WTC11 (cell line): ENCODE data around the gene SERGEF. TPM values are rescaled to one million over a fixed set of nuclear protein-coding genes. Genes with fewer than 3 reads are reported as not detected.

ENCODE experiments used
- ATAC-seq: fragments of 200-7000 bp; cut with Tn5 transposase; 2 replicates; pipeline ENCODE4 v1.10.0; 2021; ENCODE audit warnings: mild to moderate bottlenecking, moderate library complexity
- CTCF ChIA-PET: fragments of 300-600 bp; sonication (Branson Sonifier 250); formaldehyde crosslinking; loops from one replicate; lab custom pipeline; 2021; ENCODE audit warnings: antibody characterized with exemption; lab: Charles Lee
- POLR2A ChIA-PET: fragments of 350-600 bp; sonication (Branson Sonifier 250); formaldehyde crosslinking; loops from one replicate; lab custom pipeline; 2021; ENCODE audit warnings: antibody characterized with exemption; lab: Charles Lee
- DNase-seq: peaks from one replicate; pipeline ENCODE4 v3.0.0; 2021; ENCODE audit warnings: low spot score
- H3K27ac Mint-ChIP-seq: 2 replicates; pipeline ENCODE4 v1.8.0; 2021; ENCODE audit warnings: mixed read lengths
- H3K27me3 Mint-ChIP-seq: 2 replicates; pipeline ENCODE4 v1.8.0; 2021; ENCODE audit warnings: low read depth, mild to moderate bottlenecking, moderate library complexity, mixed read lengths
- H3K36me3 Mint-ChIP-seq: 2 replicates; pipeline ENCODE4 v1.8.0; 2021; ENCODE audit warnings: mixed read lengths
- H3K4me1 Mint-ChIP-seq: 2 replicates; pipeline ENCODE4 v1.8.0; 2022; ENCODE audit warnings: mixed read lengths
- H3K4me3 Mint-ChIP-seq: 2 replicates; pipeline ENCODE4 v1.8.0; 2021; ENCODE audit warnings: mild to moderate bottlenecking, moderate library complexity, mixed read lengths
- H3K9me3 Mint-ChIP-seq: 2 replicates; pipeline ENCODE4 v1.8.0; 2021; ENCODE audit warnings: mixed read lengths
- ATF1 ChIP-seq: sonication (generic); formaldehyde crosslinking; IDR thresholded peaks from 2 replicates; pipeline ENCODE4 v1.8.1; 2023; ENCODE audit warnings: mild to moderate bottlenecking, moderate library complexity, missing genetic modification reagents
- ATF2 ChIP-seq: sonication (generic); formaldehyde crosslinking; IDR thresholded peaks from 2 replicates; pipeline ENCODE4 v1.8.1; 2022; ENCODE audit warnings: low read depth, missing genetic modification reagents, borderline replicate concordance
- ATF3 ChIP-seq: sonication (generic); formaldehyde crosslinking; conservative IDR thresholded peaks from 2 replicates; pipeline ENCODE4 v1.8.1; 2022; ENCODE audit warnings: mild to moderate bottlenecking, missing genetic modification reagents
- CDX4 ChIP-seq: fragments of 250-450 bp; sonication (Bioruptor Pico); IDR thresholded peaks from 2 replicates; pipeline ENCODE4 v1.9.0; 2021; ENCODE audit warnings: moderate library complexity, mild to moderate bottlenecking, inconsistent platforms, borderline replicate concordance
- CTCF ChIP-seq: fragments of 200-600 bp; IDR thresholded peaks from 2 replicates; pipeline ENCODE4 v1.8.0; 2022; ENCODE audit warnings: antibody characterized with exemption
- E2F5 ChIP-seq: sonication (generic); formaldehyde crosslinking; IDR thresholded peaks from 2 replicates; pipeline ENCODE4 v1.8.1; 2022; ENCODE audit warnings: mild to moderate bottlenecking, moderate library complexity, missing genetic modification reagents
- EMX1 ChIP-seq: fragments of 250-450 bp; sonication (Bioruptor Pico); IDR thresholded peaks from 2 replicates; pipeline ENCODE4 v1.8.0; 2021; ENCODE audit warnings: mild to moderate bottlenecking
- ESRRA ChIP-seq: sonication (generic); formaldehyde crosslinking; IDR thresholded peaks from 2 replicates; pipeline ENCODE4 v1.8.1; 2022; ENCODE audit warnings: mild to moderate bottlenecking, missing genetic modification reagents, borderline replicate concordance
- ETV6 ChIP-seq: sonication (generic); formaldehyde crosslinking; IDR thresholded peaks from 2 replicates; pipeline ENCODE4 v1.8.1; 2022; ENCODE audit warnings: mild to moderate bottlenecking, missing genetic modification reagents
- FOXJ3 ChIP-seq: sonication (generic); formaldehyde crosslinking; IDR thresholded peaks from 2 replicates; pipeline ENCODE4 v1.9.0; 2021; ENCODE audit warnings: missing genetic modification reagents, mild to moderate bottlenecking, borderline replicate concordance
- FOXP1 ChIP-seq: sonication (generic); formaldehyde crosslinking; IDR thresholded peaks from 2 replicates; pipeline ENCODE4 v1.8.0; 2022; ENCODE audit warnings: missing genetic modification reagents, mild to moderate bottlenecking, moderate library complexity, borderline replicate concordance
- GTF2I ChIP-seq: fragments of 250-450 bp; sonication (Bioruptor Pico); conservative IDR thresholded peaks from 2 replicates; pipeline ENCODE4 v1.4.0; 2021; ENCODE audit warnings: mild to moderate bottlenecking
- JUN ChIP-seq: sonication (generic); formaldehyde crosslinking; IDR thresholded peaks from 2 replicates; pipeline ENCODE4 v1.8.0; 2023; ENCODE audit warnings: mild to moderate bottlenecking, missing genetic modification reagents
- MXD4 ChIP-seq: fragments of 250-450 bp; sonication (Bioruptor Pico); IDR thresholded peaks from 2 replicates; pipeline ENCODE4 v1.8.0; 2021; ENCODE audit warnings: mild to moderate bottlenecking, moderate library complexity, borderline replicate concordance
- NFATC4 ChIP-seq: fragments of 250-450 bp; sonication (Bioruptor Pico); IDR thresholded peaks from 2 replicates; pipeline ENCODE4 v1.9.0; 2021; ENCODE audit warnings: mild to moderate bottlenecking
- NFYB ChIP-seq: sonication (generic); formaldehyde crosslinking; conservative IDR thresholded peaks from 2 replicates; pipeline ENCODE4 v1.8.0; 2022; ENCODE audit warnings: low read depth, missing genetic modification reagents
- RORB ChIP-seq: fragments of 250-450 bp; sonication (Bioruptor Pico); IDR thresholded peaks from 2 replicates; pipeline ENCODE4 v1.9.0; 2021; ENCODE audit warnings: mild to moderate bottlenecking
- SMAD3 ChIP-seq: sonication (generic); formaldehyde crosslinking; IDR thresholded peaks from 2 replicates; pipeline ENCODE4 v1.8.0; 2022; ENCODE audit warnings: missing genetic modification reagents, mild to moderate bottlenecking, borderline replicate concordance
- TEAD1 ChIP-seq: sonication (generic); formaldehyde crosslinking; IDR thresholded peaks from 2 replicates; pipeline ENCODE4 v1.8.0; 2022; ENCODE audit warnings: mild to moderate bottlenecking, missing genetic modification reagents
- ZMAT4 ChIP-seq: fragments of 250-450 bp; sonication (Bioruptor Pico); IDR thresholded peaks from 2 replicates; pipeline ENCODE4 v1.9.0; 2021; ENCODE audit warnings: mild to moderate bottlenecking
- ZNF121 ChIP-seq: sonication (generic); formaldehyde crosslinking; IDR thresholded peaks from 2 replicates; pipeline ENCODE4 v1.8.0; 2023; ENCODE audit warnings: missing genetic modification reagents
- ZSCAN18 ChIP-seq: fragments of 250-450 bp; sonication (Bioruptor Pico); IDR thresholded peaks from 2 replicates; pipeline ENCODE4 v2.1.2; 2022; ENCODE audit warnings: mild to moderate bottlenecking, moderate library complexity
- total RNA-seq: library from RNA; stranded (reverse); gene quantifications from 3 replicates; pipeline ENCODE4 v1.2.3, GENCODE V29; 2021

The SERGEF gene
- total RNA-seq, 1 experiment from 2014 or later = 35.5 TPM

- ATAC-seq = peak; percentile 13
These were observed 1.1 kb upstream of the SERGEF start for GRCh38 chr11:18013790-18014507.

GRCh38 chr11:18012122-18012905 lies 533 bp downstream of the SERGEF start:
- ChIA-PET CTCF (interaction anchor here (0.7 to 3.3 kb wide), 5 partner anchors 45 to 281 kb away, joined by 3 to 9 read pairs (median 6); no protein-coding TSS in a partner anchor), POLR2A (no interaction called here)
- Mint-ChIP-seq H3K4me1 (peaks cover 31% of the 10 kb centered on the region), H3K9me3 (no peaks in the 10 kb centered on the region), H3K36me3 (no peaks in the 10 kb centered on the region), H3K4me3 (peak overlapping the region; percentile 100), H3K27me3 (peaks cover 27% of the 10 kb centered on the region), H3K27ac (peak overlapping the region; percentile 64)
- DNase-seq (no peak), ATAC-seq (peak; percentile 33)
- TF ChIP-seq ZSCAN18 (CRISPR knock-in tag) = no peak
- TF ChIP-seq ATF2 (CRISPR knock-in tag) = no peak
- no peak for TF ChIP-seq NFYB (CRISPR knock-in tag)
- peak; percentile 23; the same call in 1 of the 2 replicates for TF ChIP-seq FOXP1
- no peak for TF ChIP-seq TEAD1

More at GRCh38 chr11:18013790-18014507, 1.1 kb upstream of the SERGEF start:
- CTCF ChIA-PET = interaction anchor here (0.6 to 3.3 kb wide), 12 partner anchors 14 to 283 kb away, joined by 3 to 14 read pairs (median 4); partner anchors contain the start of gene SAAL1
- Mint-ChIP-seq H3K4me1 (peaks cover 27% of the 10 kb centered on the region), H3K27me3 (peaks cover 27% of the 10 kb centered on the region), H3K27ac (no peak overlapping the region; the same call in 1 of the 2 replicates), H3K4me3 (peak overlapping the region; percentile 100), H3K36me3 (no peaks in the 10 kb centered on the region), H3K9me3 (no peaks in the 10 kb centered on the region)
- DNase-seq = peak; percentile 12
- POLR2A ChIA-PET = interaction anchor here (0.5 to 0.8 kb wide), 3 partner anchors 14 to 216 kb away, joined by 3 to 4 read pairs (median 4); no protein-coding TSS in a partner anchor
- TF ChIP-seq ATF1 (CRISPR knock-in tag) (no peak), CDX4 (no peak), RORB (no peak), TEAD1 (no peak), E2F5 (CRISPR knock-in tag) (no peak), FOXP1 (no peak), GTF2I (no peak), SMAD3 (no peak), FOXJ3 (CRISPR knock-in tag) (no peak), ZMAT4 (CRISPR knock-in tag) (no peak), ESRRA (CRISPR knock-in tag) (no peak), NFYB (CRISPR knock-in tag) (no peak), ETV6 (CRISPR knock-in tag) (no peak), JUN (CRISPR knock-in tag) (no peak), CTCF (no peak), MXD4 (no peak), EMX1 (CRISPR knock-in tag) (no peak), NFATC4 (CRISPR knock-in tag) (no peak), ZNF121 (no peak), ATF3 (CRISPR knock-in tag) (no peak)
